ENCODE results near the gene PIEZO2.

PIEZO2 gene

DNA sequence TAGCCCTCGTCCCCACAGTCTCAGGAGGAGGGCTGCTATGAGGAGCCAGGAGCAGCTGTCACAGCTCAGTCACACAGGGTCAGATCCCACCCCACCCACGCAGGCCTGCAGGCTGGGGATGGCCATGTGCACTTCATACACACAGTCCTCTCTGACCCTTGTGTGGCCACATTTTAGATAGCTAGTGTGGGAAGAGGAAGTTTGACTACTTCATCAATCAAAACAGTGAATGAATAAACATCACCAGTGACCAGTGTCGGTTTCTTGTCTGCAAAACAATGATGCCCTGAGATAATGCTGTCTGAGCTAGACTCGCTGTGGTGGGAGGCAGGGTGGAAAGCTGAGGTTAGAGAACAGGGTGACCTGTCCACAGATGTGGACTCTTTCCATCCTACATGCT, 107.1 kb downstream of the PIEZO2 start:
- TF ChIP-seq, protein P1, sequence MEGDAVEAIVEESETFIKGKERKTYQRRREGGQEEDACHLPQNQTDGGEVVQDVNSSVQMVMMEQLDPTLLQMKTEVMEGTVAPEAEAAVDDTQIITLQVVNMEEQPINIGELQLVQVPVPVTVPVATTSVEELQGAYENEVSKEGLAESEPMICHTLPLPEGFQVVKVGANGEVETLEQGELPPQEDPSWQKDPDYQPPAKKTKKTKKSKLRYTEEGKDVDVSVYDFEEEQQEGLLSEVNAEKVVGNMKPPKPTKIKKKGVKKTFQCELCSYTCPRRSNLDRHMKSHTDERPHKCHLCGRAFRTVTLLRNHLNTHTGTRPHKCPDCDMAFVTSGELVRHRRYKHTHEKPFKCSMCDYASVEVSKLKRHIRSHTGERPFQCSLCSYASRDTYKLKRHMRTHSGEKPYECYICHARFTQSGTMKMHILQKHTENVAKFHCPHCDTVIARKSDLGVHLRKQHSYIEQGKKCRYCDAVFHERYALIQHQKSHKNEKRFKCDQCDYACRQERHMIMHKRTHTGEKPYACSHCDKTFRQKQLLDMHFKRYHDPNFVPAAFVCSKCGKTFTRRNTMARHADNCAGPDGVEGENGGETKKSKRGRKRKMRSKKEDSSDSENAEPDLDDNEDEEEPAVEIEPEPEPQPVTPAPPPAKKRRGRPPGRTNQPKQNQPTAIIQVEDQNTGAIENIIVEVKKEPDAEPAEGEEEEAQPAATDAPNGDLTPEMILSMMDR (IDR thresholded peaks at IDR 0.05; ENCODE audit: low read depth, low read length, missing control alignments) = no peak
- in situ Hi-C loops (cut with HindIII; ENCODE audit: low sequenced_read_pairs) = no loop called here
- DNase-seq (ENCODE audit: low read depth) = no peak
- no peak overlapping the region for H3K4me3 ChIP-seq (ENCODE audit: low read depth, low read length)

DNA sequence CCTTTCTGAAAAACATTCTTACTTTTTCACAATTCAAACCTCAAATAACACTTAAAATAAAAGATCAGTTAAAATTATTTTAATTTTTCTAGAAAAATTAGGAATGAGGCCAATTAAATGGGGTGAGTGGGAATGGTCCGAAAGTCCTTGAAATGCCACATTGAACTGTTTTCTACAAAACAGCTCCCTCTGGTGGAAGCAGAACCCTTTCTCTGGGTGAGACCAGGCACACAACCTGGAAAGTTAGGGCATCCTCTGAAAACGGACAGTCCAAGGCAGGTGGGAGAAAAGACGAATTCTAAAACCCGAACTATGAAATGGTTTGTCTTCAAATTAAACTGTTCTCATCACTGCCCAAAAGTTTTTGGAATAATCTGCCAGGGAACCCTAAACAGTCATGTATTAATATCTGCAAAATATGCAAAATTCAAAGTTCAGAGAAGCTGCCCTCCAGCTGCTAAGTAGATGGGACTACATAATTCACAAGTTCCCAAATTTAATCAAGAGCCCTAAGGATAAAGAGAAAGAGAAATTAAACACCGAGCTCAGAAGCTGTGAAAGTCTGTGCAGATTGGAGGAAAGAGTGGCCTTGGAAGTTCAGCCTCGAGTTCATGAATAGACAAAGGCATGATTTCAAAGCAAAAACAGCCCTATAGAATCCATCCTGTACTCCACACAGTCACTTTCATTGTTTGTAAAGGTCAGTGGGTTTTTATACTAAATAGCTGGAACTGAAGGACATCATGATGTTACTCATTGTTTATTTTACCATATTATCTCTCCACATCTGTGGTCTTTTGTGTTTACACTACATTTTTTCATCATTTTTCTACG, 108.3 kb downstream of the PIEZO2 start:
- DNase-seq (ENCODE audit: low read depth) = peak; percentile 50

DNA sequence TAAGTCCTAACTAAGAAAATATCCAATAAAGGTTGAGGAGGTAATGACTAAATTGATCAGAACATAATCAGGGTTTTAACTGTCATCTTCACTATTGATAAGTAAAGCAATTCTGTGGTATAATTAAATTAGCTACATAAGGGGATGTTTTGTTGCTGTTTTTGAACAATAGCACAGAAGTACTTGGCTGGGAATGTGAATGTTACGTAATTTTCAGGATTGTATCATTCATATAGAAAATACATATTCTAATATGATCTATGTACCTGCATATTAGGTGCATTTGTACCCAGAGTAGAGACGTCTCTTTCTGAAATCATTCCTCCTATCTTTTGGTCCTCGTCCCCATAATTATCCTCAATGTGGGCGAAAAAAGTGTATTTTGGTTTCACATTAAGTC, 109.0 kb downstream of the PIEZO2 start:
- in situ Hi-C loops (cut with HindIII; ENCODE audit: low sequenced_read_pairs) = no loop called here
- TF ChIP-seq, protein P1 (IDR thresholded peaks at IDR 0.05; ENCODE audit: low read depth, low read length, missing control alignments) = no peak
- no peak overlapping the region for H3K4me3 ChIP-seq (ENCODE audit: low read depth, low read length)
- DNase-seq (ENCODE audit: low read depth) = no peak

More for the DNA sequence above, 108.3 kb downstream of the PIEZO2 start:
- no peak overlapping the region for H3K4me3 ChIP-seq (ENCODE audit: low read depth, low read length)
- TF ChIP-seq, protein P1 (IDR thresholded peaks at IDR 0.05; ENCODE audit: low read depth, low read length, missing control alignments) = peak; percentile 81
- in situ Hi-C loops (cut with HindIII; ENCODE audit: low sequenced_read_pairs) = no loop called here

DNA sequence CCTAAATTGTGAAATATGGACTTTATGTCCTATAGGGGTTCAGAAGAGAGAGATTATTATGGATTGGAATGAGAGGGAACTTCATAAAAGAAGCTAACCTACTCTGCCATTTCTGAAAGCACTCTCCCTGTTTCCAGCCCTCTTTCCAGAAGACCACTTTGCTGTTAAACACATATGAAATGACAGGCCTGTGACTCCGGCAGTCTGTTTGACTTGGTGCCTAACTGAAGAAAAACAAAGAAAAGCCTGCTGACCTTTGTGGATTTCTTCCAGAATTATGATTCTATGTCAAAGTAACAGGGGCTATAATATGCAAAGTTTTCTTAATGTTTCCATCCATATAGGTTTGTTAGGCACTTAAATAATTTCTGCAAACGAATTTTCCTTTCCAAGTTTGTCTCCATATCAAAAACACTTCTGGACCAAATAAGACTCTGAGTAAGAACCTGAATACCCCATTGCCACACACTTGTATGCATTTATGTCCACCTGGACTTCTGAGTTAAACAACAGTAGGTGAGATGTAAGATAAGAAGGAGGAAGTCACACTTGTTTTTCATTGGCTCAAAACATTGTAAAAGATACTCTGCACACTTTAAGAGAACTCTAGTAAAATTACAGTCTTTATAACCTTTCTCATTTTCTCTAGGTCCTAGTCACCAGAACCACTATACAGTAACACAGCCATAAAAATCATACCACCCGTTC, 111.7 kb downstream of the PIEZO2 start:
- TF ChIP-seq, protein P1 (IDR thresholded peaks at IDR 0.05; ENCODE audit: low read depth, low read length, missing control alignments) = no peak
- no peak for DNase-seq (ENCODE audit: low read depth)
- H3K4me3 ChIP-seq (ENCODE audit: low read depth, low read length) = no peak overlapping the region
- in situ Hi-C loops (cut with HindIII; ENCODE audit: low sequenced_read_pairs) = no loop called here

DNA sequence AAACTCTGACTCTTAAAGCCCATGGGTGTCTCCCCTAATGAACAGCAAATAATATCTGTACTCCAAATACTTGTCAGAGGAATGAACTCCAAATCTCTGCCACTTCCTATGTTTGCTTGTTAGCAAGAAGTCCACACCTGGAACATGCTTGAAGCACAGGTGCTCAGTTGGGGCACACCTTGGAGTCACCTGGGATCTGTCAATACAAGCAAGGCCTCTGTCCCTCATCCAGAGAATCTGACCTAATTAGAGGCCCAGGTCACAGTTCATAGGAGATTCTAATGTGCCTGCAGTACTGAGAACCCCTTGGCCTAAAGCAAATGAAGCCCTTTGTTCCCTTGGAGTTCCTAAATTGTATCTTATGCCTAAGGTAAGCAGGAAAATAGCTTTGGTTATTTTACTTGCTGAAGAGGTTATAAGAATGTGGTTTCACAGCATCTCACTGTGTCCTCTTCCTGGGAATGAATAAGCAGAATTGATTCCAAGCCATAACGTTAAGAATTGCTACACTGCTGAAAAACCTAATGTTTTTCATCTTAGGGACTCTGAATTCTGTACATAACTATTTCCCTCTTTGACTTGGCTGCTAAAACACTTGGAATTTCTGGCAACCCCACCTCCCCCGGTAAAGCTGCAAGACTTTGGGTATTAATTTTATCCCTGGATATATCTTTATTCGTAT, 113.4 kb downstream of the PIEZO2 start:
- H3K4me3 ChIP-seq (ENCODE audit: low read depth, low read length) = no peak overlapping the region
- peak; percentile 18 for DNase-seq (ENCODE audit: low read depth)
- in situ Hi-C loops (cut with HindIII; ENCODE audit: low sequenced_read_pairs) = no loop called here
- TF ChIP-seq, protein P1 (IDR thresholded peaks at IDR 0.05; ENCODE audit: low read depth, low read length, missing control alignments) = no peak

DNA sequence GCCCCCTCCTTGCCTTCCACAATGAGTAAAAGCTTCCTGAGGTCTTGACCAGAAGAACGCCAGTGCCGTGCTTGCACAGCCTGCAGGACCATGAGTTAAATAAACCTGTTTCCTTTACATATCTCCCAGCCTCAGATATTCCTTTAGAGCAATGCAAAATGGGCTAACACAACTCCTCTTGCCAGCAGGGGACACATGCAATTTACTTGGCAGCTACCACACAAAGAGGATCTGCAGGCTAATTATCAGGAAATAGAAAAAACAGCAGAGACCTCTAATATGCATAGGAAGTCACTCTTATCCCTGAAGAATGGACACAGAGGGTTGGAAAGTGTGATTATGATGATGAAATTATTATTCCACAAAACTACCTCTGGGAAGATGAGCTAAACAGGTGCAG, 114.0 kb downstream of the PIEZO2 start:
- in situ Hi-C loops (cut with HindIII; ENCODE audit: low sequenced_read_pairs) = no loop called here
- no peak overlapping the region for H3K4me3 ChIP-seq (ENCODE audit: low read depth, low read length)
- no peak for DNase-seq (ENCODE audit: low read depth)
- TF ChIP-seq, protein P1 (IDR thresholded peaks at IDR 0.05; ENCODE audit: low read depth, low read length, missing control alignments) = no peak

All from astrocyte of the cerebellum (primary cell).